ENCODE data around the gene SLC37A2.
"Not testable (repeated sequence)": the region's sequence is repeated elsewhere in the genome, so short reads cannot be mapped to it uniquely, and the experiment has no call there.

Gene SLC37A2

DNA sequence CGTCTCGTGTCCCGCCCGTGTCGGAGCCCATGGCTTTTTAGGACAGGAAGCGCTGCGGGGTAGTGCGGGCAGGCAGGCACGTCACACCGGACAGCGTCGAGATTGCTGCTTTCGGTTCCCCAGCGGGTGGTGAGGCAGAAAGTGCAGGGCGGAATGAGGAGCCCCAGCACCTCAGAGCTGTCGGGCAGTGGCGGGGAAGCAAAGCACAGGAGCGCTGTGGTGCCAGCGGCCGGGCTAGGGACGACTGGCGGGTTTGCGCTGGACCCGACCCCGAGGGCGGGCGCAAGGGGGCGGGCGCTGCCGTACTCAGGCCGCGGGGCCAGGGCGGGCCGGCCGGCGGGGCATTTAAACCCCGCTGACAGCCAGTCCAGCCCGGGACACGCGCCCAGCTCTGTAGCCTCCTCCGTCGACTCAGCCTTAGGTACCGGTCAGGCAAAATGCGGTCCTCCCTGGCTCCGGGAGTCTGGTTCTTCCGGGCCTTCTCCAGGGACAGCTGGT is at the start of gene SLC37A2:
TSS of gene SLC37A2 (plus strand) at position 375 of the 498 bp plus-strand sequence. CDS start at position 438, 63 bp downstream.
- peak; percentile 78 for DNase-seq

DNA sequence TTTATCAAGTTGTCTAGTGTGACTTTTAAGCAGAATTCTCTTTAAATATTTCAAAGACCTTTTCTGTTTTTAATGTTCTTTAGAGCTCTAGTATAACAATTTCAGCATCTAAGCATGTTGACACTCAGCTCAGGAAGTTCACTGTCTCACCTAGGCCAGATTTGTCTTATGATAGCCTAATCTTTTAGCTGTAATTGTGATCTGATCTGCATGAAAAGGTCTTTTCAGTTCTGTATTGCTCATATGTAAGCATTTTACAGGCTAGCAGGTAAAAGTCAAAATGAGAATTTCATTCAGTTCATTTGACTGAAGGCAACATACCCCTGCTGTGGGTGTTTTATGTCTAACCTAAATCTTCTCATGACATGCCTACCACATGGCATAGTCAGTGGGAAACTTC is 46.7 kb upstream of the SLC37A2 start:
- DNase-seq, result no peak

DNA sequence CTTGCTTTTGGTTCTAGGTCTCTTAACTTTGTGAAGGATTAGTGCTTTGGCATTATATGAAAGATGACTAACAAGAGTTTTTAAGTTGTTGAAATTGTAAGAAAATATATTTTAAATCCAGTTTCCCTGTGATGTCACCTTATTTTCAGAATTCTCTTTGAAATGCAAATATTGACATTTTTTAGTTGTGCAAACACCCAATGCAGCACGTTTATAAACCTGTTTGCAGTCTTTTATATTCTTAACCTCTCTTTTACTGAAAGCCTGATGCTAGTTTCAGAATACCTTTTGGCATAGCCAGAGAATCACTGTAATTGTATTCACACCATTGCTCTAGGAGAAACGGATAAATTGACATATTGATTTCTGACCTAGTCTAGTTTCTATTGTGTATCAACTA is 42.8 kb upstream of the SLC37A2 start:
- DNase-seq, result no peak

DNA sequence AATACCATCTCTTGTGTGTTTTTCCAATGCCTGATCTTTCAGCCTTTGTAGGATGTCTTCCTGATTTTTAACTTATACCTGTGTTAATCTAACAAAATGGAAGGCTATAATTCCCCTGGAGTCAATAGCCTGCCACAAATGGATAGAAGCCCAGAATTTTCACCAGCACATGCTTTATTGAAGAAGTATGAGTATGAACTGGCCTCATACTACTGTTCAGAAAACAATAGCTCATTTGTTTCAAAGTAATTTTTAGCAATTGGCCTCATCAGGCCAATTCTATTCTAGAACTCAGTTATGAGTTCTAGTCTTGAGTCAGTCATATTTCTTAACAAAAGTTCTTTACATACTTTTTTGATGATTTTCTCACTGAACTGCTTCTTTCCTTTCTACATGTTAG is 40.6 kb upstream of the SLC37A2 start:
- no peak for DNase-seq

DNA sequence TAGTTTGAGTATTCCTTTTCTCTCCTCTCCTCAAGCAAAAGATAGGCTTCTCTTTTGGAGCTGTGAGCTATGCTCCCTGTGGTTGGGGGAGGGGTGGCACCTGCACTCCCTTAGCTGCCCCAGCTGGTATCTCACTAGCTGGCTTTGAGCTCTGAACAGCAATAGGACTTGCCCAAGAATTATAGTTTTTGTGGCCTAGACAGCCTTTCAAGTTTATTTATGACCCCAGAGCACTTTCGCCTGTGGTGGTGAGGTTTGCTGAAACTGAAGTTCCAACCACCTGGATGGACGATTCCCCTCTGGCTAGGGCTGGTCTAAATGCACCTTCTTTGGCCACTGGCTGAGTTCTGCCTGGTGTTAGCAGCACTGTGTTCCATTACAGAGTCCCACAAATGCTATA is 37.1 kb upstream of the SLC37A2 start:
- DNase-seq, result no peak

DNA sequence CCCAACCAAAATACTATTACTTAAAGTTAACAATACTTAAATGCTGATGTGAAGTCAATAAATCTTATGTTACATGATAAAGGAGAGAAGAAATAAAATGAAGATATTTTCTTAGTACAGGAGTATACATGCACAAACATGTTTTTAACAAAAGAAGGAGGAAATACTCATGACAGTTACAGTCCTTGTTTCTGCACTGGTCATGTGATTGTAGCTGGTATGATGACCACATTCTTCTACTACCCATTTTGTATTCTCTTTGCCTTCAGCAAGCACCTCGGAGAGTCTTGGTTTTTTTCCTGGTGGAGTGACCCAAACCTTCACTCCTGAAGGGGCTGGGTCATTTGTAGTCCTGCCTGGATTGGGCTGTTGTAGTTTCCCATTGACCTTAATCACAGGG is 33.7 kb upstream of the SLC37A2 start:
- DNase-seq, result not testable (repeated sequence)

DNA sequence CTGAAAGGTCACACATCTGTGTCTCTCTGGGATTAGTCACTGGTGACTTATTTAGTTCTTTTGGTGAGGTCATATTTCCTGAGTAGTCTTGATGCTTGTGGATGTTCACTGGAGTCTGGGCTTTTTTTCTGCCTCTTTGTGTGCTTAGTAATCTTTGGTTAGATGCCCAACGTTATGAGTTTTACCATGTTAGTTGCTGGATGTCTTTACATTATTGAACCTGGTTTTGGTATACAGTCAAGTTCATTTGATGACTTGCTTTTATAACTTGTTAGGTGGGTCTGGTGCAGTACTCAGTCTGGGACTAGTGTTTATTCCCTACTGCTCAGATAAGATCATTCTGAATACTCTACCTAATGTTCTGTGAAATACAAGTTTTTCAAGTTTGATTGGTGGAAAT is 26.2 kb upstream of the SLC37A2 start:
- peak; percentile 89 for DNase-seq

DNA sequence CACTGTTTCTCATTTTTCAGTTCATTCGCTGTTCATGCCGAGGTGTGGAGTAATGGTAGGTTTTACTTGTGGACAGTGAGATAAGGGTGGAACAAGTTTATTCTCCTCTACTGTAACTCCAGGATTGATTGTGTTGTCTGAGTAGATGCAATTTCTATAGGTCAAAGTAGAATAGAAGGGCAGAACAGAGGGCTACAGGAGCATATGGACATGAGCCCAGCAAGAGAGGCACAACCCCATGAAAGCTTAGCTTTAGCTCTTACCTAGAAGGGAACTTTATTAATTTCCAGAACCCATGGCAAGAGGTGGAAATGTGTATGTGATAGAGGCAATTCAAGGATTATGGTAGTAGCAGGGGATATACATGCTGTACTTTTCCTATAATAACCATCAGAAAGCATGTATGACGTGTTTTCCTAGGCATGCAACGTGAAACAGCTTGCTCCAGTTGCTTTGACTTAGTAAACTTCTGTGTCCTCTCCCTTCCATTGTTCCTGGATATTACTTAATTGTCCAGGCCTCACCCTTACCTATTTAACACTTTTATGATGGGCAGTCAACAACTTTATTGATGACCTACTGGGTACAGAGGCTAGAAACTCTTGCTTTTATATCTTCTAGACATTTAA is 13.8 kb upstream of the SLC37A2 start:
- DNase-seq, result no peak

DNA sequence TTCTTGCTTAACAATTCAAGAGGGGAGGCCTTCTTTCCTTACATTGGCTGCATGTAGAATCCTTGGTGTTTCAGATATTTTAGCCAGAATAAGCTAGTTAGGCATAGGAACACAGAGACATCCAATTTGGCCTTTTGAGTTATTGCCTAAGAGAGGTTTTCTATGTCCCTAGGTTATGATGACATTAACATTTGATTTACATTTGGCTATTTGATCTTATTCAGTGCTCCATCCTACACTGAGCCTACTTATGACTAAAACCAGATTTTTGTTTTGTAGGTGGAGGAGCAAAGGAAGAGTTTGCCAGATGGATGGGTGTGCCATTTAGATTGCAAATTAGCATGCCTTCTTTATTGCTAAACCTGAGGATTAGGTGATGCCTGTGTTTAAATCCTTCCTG is 11.1 kb upstream of the SLC37A2 start:
- no peak for DNase-seq

DNA sequence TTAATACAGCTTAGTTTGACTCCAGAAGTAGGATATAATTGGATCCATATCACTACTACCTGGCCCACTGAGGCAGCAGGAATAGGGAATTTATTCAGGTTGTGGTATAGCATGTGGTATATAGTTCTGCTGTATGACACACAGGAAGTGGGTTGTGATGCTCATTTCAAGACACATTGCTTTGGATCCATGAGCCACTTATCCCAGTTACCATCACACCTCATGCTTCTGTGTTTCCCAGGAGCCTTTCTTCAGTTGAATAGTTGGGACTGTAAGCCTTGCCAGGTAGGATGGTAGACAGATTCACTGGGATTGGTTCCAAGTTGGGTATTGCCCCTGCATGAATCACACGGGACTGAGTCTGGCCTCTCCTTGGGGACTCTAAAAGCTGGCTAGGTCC is 9.9 kb upstream of the SLC37A2 start:
- DNase-seq, result peak; percentile 10

DNA sequence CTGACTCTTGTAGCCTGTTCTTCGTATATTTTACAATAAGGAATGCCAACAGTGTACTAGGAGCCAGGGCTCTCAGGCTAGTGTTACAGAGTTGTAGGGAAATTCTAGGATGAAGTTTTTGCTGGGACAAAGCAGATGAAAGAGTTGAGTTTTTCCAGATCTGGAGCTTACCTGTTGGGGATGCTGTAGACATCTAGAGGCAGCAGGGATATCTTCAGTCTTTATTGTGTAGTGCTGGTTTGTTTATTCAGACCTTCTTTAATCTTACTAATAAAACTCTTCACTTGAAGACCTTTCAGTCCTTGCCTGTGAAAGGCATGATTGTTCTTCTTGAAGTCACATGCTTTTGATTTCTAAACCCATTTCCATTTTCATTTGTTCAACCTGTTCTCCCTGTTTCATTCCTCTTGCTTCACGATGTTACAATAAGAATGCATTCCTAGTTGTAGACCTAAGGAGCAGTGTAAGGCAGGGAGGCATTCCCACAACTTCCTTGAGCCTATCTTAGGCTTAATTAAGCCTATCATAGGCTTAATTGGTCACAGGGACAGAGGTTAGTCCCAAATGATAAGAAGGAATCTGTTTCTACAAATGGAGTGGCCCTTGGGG is 7.9 kb upstream of the SLC37A2 start:
- no peak for DNase-seq

DNA sequence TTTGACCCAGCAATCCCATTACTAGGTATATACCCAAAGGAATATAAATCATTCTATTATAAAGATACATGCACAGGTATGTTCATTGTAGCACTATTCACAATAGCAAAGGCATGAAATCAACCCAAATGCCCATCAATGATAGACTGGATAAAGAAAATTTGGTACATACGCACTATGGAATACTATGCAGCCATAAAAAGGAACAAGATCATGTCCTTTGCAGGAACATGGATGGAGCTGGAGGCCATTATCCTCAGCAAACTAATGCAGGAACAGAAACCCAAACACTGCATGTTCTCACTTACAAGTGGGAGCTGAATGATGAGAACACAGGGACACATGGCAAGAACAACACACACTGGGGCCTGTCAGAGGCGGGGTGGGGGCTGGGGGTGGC is 7.0 kb upstream of the SLC37A2 start:
- not testable (repeated sequence) for DNase-seq

DNA sequence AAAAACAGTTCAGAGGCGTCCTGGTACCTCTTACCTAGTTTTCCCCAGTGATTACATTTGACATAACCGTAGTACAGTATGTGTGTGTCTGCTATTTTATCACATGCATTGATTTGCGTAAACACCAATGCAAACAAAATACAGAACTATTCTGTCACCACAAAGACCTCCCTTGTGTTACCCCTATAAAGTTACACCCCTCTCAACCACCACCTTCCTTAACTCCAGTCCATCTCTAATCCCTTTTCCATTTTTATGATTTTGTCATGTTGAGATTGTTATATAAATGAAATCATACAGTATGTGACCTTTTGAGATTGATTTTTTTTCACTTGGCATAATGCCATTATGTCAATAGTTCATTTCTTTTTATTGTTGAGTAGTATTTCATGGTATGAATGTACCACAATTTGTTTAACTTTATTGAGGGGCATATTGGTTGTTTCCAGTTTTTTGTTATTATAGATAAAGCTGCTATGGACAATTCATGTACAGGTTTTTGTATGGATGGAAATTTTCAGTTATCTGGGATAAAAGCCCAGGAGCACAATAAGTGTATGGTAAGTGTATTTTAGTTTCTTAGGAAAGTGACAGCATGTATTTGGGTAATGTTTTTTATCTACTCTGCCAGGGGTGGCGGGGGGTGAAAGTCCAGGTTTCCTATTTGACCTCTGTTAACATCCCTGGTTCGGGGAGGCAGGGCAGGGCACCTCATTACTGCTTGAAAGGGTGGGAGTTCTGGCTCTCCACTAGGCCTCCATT is 6.0 kb upstream of the SLC37A2 start:
- DNase-seq, result no peak

DNA sequence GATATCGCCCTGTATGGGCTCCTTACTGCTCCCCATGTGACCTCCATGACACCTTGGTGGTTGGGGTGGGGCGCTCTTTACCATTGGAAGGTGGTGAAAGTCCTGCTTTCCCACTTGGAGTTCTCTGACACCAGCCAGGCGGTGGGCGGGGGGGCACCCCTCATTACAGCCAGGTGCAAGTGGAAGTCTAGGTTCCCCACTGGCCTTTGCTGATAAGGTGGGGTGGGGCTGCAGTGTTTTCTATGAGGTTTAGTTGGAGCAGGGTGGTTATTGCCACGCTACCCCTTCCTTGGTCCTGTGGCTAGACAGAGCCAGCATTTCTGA is 5.5 kb upstream of the SLC37A2 start:
- DNase-seq, result no peak

DNA sequence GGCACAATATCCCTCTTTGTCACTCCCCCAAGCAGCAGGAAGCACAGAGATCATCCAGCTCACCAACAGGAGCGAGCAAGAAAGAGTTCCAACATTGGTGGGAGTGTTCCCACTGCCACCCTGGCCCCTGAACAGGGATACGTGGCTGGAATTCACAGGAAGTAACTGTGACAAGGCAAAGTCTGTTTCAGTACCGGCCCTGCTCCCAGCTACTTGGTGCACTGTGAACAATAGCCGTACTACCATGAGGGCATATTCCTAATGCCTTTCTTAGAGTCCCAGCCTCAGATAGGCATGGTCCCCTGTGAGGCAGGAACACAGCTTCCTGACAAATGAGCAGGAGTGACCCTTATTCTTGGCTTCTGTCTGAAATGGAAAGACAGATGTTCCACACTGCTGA is 1.8 kb upstream of the SLC37A2 start:
- no peak for DNase-seq

DNA sequence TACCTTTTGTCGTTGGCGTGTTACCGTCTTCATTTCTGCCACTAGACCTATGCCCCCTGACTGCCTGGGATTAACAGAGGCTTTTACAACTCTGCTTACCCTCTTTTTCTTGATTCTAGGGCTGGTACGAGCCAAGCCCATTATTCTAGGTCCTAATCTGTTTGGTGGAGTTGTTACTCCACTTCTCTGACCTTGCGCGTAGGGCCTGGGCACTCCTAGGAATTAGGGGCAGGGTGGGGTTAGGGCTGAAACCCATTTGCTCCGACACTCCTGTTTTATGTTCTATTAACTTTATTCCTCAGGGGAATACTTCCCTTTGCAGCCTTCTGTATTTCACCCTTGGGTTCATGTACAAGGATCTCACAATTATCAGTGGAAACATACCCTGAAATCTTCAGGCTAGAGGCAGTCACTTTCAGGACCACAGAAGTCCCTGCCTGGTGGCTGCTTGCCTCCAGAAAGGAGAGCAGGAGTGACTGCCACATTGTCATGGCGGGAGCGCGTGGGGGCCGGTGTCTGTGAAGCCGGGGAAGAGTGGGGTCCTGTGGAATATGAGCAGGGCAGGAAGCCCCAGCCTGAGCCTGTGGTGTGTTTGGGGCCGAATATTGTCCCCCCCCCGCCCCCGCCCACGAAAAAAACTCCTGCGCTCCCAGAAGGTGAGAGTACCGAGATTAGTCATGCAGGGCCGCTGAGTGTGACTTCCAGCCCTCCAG is 731 bp upstream of the SLC37A2 start:
- no peak for DNase-seq

DNA sequence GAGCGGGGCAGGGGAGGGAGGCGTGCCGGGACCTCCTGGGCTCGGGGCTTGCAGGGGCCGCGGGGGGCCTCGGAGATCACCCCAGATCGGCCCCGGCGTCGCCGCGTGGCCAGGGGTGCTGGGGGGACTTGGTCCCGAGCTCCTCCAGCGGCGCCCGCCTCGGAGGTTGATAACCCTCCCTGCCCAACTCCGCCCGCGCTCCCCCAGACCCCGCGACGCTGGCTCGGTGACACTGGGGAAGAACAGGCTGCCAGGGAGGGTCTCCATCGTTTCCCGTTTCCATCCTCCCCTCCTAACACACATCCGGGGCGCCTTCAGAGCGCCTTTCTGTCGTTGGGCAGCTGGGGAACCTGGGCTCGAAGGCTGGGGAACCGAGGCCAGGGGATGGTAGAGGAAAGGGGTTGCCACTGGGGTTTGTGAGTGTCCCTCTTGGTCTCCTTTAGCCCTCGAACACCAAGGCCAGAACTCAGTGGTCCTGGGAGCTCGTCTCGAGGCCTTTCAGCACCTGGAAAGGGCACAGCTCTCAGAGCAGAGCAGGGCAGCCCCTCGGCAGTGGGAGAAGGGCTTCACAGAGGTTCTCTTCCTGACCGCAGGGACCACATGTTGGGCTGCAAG is 431 bp downstream of the SLC37A2 start:
- peak; percentile 21 for DNase-seq

DNA sequence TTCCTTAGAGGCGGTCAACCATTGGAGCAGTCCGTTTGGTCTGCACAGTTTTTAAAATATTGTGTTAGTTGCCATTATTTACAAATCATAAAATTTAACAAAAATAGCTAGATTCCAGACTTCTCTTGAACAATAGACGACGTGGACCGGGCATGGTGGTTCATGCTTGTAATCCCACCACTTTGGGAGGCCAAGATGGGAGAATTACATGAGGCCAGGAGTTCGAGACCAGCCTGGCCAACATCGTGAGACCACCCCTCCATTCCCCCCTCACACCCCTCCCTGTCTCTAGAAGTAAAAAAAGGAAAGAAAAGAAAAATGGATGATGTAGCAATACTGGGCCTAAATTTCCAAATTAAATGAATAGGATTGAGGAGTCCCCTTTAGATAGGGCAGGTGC is 965 bp downstream of the SLC37A2 start:
- DNase-seq, result no peak

DNA sequence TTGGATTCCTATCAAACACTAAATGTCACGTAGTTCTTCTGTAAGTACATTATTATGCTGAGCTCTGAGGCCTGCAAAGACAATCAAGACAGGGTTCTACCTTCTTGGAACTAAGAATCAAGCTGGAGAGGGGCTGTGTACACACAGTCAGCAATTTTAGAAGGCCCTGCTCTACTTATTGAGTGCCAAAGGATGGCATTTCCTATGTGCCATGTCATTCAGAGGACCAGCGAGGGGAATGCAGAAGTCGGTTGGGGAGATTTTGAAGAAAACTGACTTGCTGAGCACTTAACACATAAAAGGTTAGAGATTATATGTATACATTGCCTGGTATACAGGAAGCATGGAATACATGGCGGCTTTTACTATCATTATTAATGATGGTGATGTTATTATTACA is 5.3 kb downstream of the SLC37A2 start:
- DNase-seq, result no peak

DNA sequence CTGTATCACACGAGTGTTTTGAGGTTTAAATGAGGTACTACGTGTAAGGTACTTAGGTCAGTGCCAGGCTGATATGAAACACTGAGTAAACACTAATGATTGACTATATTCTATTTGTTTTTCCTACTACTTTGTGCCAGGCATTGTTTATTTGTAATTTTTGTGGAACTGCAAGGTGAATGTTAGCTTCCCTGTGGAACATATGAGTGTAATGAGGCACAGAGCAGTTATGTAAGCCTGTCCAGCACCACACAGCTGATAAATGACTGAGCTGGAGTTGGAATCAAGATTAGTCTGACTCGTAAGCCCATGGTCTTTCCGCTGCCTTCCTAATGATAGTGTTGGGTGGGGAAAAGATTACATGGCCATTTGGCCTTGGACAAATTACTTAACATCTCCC is 5.9 kb downstream of the SLC37A2 start:
- DNase-seq, result no peak

DNA sequence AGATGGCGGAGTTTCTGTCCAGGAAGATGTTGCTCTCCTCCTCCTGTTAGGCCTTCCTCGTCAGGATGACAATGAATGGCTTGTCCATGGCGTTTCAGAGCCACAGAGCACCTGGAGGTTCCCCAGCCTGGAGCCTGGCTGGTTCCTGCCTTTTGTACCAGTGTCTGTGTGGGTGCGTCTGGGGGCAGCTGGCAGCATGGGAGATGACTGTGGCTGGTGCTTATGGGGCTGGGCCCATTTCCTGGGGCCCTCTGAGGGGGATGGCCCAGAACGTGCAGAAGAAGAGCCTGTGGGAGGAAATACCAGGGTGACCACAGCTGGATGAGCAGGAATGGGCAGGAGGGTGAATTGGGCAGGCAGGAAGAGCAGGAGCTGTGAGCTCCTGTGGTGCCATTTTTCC is 6.7 kb downstream of the SLC37A2 start:
- peak; percentile 69 for DNase-seq

DNA sequence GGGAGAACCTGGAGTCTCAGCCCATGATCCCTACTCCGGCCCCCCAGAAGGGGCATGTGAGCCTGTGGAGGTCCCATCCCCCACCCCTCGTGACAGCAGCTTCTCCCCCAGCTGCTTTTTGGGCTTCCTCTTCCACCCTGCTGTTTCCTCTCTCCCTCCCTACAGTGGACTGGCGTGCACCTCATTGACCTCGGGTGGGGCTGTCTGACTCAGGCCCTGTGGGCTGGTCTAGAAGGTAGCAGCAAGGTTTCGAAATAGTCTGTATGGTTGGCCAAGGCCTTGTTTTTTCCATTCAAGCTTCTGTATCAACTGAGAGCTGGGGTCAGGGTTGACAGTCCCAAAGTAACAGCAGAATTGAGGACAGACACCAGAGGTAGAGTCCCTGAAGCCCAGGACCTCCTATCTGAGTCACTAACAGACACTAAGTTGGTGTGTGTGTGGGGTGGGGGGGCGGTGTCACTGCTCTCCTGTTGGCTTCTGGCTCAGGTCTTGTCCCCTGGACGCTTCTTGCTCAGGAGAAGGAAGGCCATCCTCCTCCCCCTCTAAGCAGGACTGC is 7.7 kb downstream of the SLC37A2 start:
- peak; percentile 80 for DNase-seq

DNA sequence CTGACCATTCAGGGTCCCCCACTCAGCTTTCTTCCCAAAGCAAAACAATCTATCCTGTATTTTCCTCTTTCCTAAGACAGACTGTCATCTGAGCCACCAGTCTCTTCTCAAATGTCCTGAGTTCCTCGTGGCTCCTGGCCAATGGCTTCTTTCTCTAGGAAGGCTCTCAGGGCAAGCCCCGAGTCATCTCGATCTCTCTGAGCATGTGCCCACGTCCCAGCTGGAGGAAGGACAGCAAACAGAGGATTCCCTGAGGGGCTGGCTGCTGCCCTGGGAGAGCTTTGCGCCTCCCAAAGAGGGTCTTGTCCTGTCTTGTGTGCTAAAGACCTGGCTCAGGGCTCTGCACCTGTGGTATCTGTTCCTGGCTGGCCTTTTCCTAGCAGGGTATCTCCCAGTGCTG is 8.3 kb downstream of the SLC37A2 start:
- DNase-seq, result peak; percentile 40
